Hepatocyte (in vitro differentiated cells): Measurements from ENCODE around the gene RNF217. TPM values are rescaled to one million over a fixed set of nuclear protein-coding genes. Genes with fewer than 3 reads are reported as not detected.

Experiments
- DNase-seq: peaks from one replicate; pipeline ENCODE4 v3.0.0-alpha.2; 2016; ENCODE audit warnings: low spot score
- H2AFZ ChIP-seq: fragments of 200-600 bp; sonication (generic); 2 replicates; pipeline ENCODE4 v1.6.0; 2016; ENCODE audit warnings: antibody characterized with exemption, mild to moderate bottlenecking
- H3K27ac ChIP-seq: fragments of 200-600 bp; sonication (generic); 2 replicates; pipeline ENCODE4 v1.5.1; 2016; ENCODE audit warnings: mild to moderate bottlenecking
- H3K27me3 ChIP-seq: fragments of 200-600 bp; sonication (generic); 2 replicates; pipeline ENCODE4 v1.6.1; 2016
- H3K36me3 ChIP-seq: fragments of 200-600 bp; sonication (generic); replicated peaks from 2 replicates; pipeline ENCODE4 v1.5.1; 2016; ENCODE audit warnings: low read depth; ENCODE audit not compliant: insufficient read depth
- H3K4me1 ChIP-seq: fragments of 200-600 bp; sonication (generic); 2 replicates; pipeline ENCODE4 v1.5.1; 2016; ENCODE audit warnings: mild to moderate bottlenecking, moderate library complexity; ENCODE audit not compliant: insufficient read depth
- H3K4me2 ChIP-seq: fragments of 200-600 bp; sonication (generic); 2 replicates; pipeline ENCODE4 v1.6.0; 2016
- H3K4me3 ChIP-seq: fragments of 200-600 bp; sonication (generic); 2 replicates; pipeline ENCODE4 v1.5.1; 2016; ENCODE audit warnings: mild to moderate bottlenecking
- H3K79me2 ChIP-seq: fragments of 200-600 bp; sonication (generic); 2 replicates; pipeline ENCODE4 v1.6.0; 2017; ENCODE audit warnings: mild to moderate bottlenecking
- H3K9me2 ChIP-seq: fragments of 200-600 bp; sonication (generic); replicated peaks from 2 replicates; pipeline ENCODE4 v1.6.0; 2017; ENCODE audit warnings: mild to moderate bottlenecking; ENCODE audit not compliant: insufficient read depth
- H3K9me3 ChIP-seq: fragments of 200-600 bp; sonication (generic); 2 replicates; pipeline ENCODE4 v1.5.1; 2016; ENCODE audit warnings: low read depth, mild to moderate bottlenecking
- H4K20me1 ChIP-seq: fragments of 200-600 bp; sonication (generic); 2 replicates; pipeline ENCODE4 v1.6.0; 2016; ENCODE audit warnings: mild to moderate bottlenecking; ENCODE audit not compliant: insufficient read depth, poor library complexity, severe bottlenecking
- CTCF ChIP-seq: fragments of 200-600 bp; sonication (generic); IDR thresholded peaks from 2 replicates; pipeline ENCODE4 v1.5.1; 2016; ENCODE audit warnings: antibody characterized with exemption, mild to moderate bottlenecking; ENCODE audit not compliant: poor library complexity
- EZH2 ChIP-seq: fragments of 200-600 bp; sonication (generic); IDR thresholded peaks from 2 replicates; pipeline ENCODE4 v1.6.1; 2016; ENCODE audit warnings: antibody characterized with exemption, mild to moderate bottlenecking, borderline replicate concordance
- EZH2phosphoT487 ChIP-seq: fragments of 200-600 bp; sonication (generic); IDR thresholded peaks from one replicate; pipeline ENCODE4 v1.6.1; 2018; ENCODE audit warnings: antibody characterized with exemption, mild to moderate bottlenecking, low read depth, moderate library complexity; ENCODE audit not compliant: unreplicated experiment, severe bottlenecking
- WGBS: methylation state at CpG from one replicate; pipeline ENCODE4 v1.1.6; 2016; ENCODE audit warnings: low lambda C conversion rate; ENCODE audit errors: missing lambda C conversion rate; 5-methylcytosine and 5-hydroxymethylcytosine counted together
- polyA plus RNA-seq: library from polyadenylated mRNA; unstranded; fragments of >200 nt; fragmentation: Nextera tagmentation; extraction: Ambion mirVana; gene quantifications from 2 replicates; pipeline ENCODE4 v1.2.1, GENCODE V29; 2016
- total RNA-seq: library from RNA; depleted of rRNA; stranded (reverse); fragments of >200 nt; gene quantifications from 2 replicates; pipeline ENCODE4 v1.2.3, GENCODE V29; 2014

Gene RNF217
- total and polyA plus RNA-seq, 2 experiments from 2014 or later = 8.8 to 18.4 TPM

GRCh38 chr6:125066140-125066539 lies 103.9 kb downstream of the RNF217 start:
- H2AFZ ChIP-seq = no peak overlapping the region
- DNase-seq = no peak
- H3K27me3 ChIP-seq = no peaks in the 10 kb centered on the region
- H4K20me1 ChIP-seq = no peaks in the 10 kb centered on the region
- H3K36me3 ChIP-seq = no peaks in the 10 kb centered on the region
- TF ChIP-seq CTCF (no peak), EZH2phosphoT487 (no peak), EZH2 (no peak)
- H3K27ac ChIP-seq = no peak overlapping the region
- no peak overlapping the region for H3K4me3 ChIP-seq
- 95% methylated on average over 6 of the region's 6 CpGs for WGBS
- no peaks in the 10 kb centered on the region for H3K4me1 ChIP-seq
- H3K9me3 ChIP-seq = no peaks in the 10 kb centered on the region
- no peaks in the 10 kb centered on the region for H3K9me2 ChIP-seq
- H3K4me2 ChIP-seq = no peak overlapping the region
- no peaks in the 10 kb centered on the region for H3K79me2 ChIP-seq

GRCh38 chr6:125066964-125067363 lies 104.7 kb downstream of the RNF217 start:
- H4K20me1 ChIP-seq = no peaks in the 10 kb centered on the region
- no peaks in the 10 kb centered on the region for H3K4me1 ChIP-seq
- no peaks in the 10 kb centered on the region for H3K36me3 ChIP-seq
- H3K79me2 ChIP-seq = no peaks in the 10 kb centered on the region
- WGBS = 72% methylated on average over 3 of the region's 3 CpGs
- no peak overlapping the region for H3K27ac ChIP-seq
- no peaks in the 10 kb centered on the region for H3K27me3 ChIP-seq
- TF ChIP-seq EZH2phosphoT487 (no peak), CTCF (no peak), EZH2 (no peak)
- no peak overlapping the region for H3K4me3 ChIP-seq
- H3K4me2 ChIP-seq = no peak overlapping the region
- H3K9me3 ChIP-seq = no peaks in the 10 kb centered on the region
- no peak for DNase-seq
- no peak overlapping the region for H2AFZ ChIP-seq
- H3K9me2 ChIP-seq = no peaks in the 10 kb centered on the region

GRCh38 chr6:125067552-125067951 lies 105.3 kb downstream of the RNF217 start:
- Histone ChIP-seq H3K4me3 (no peak overlapping the region), H3K27me3 (no peaks in the 10 kb centered on the region), H3K27ac (no peak overlapping the region), H3K4me1 (no peaks in the 10 kb centered on the region), H2AFZ (no peak overlapping the region), H3K9me3 (no peaks in the 10 kb centered on the region), H3K4me2 (no peak overlapping the region), H4K20me1 (no peaks in the 10 kb centered on the region), H3K9me2 (no peaks in the 10 kb centered on the region), H3K79me2 (no peaks in the 10 kb centered on the region), H3K36me3 (no peaks in the 10 kb centered on the region)
- TF ChIP-seq EZH2 = no peak
- no peak for TF ChIP-seq EZH2phosphoT487
- TF ChIP-seq CTCF = no peak
- no peak for DNase-seq
- WGBS = 68% methylated on average over 1 of the region's 1 CpG

- H3K79me2 ChIP-seq = no peaks in the 10 kb centered on the region
- H3K9me2 ChIP-seq = no peaks in the 10 kb centered on the region
- H2AFZ ChIP-seq = no peak overlapping the region
- no peaks in the 10 kb centered on the region for H3K9me3 ChIP-seq
- H3K36me3 ChIP-seq = no peaks in the 10 kb centered on the region
- no peaks in the 10 kb centered on the region for H4K20me1 ChIP-seq
- H3K27ac ChIP-seq = no peak overlapping the region
- no peak overlapping the region for H3K4me3 ChIP-seq
- 73% methylated on average over 3 of the region's 3 CpGs for WGBS
- H3K27me3 ChIP-seq = no peaks in the 10 kb centered on the region
- H3K4me1 ChIP-seq = no peaks in the 10 kb centered on the region
- no peak for DNase-seq
- no peak for TF ChIP-seq CTCF
- TF ChIP-seq EZH2phosphoT487 = no peak
- no peak for TF ChIP-seq EZH2
- no peak overlapping the region for H3K4me2 ChIP-seq
Measured at GRCh38 chr6:125073071-125073470, 110.8 kb downstream of the RNF217 start.
